IMR-90 (cell line): ENCODE results near the gene MAB21L4. TPM values are rescaled to one million over a fixed set of nuclear protein-coding genes. Genes with fewer than 3 reads are reported as not detected.

Experiments
- ATAC-seq: fragments of 200-7000 bp; cut with Tn5 transposase; 2 replicates; pipeline ENCODE4 v1.9.1; 2020; ENCODE audit warnings: low read depth, mild to moderate bottlenecking, moderate library complexity
- BruUV-seq: library from RNA; stranded (reverse); fragments of 400-500 nt; replicated peaks from 2 replicates; lab custom pipeline; 2021; lab: Mats Ljungman, UMichigan
- CTCF ChIA-PET: fragments of 300-600 bp; formaldehyde crosslinking; extraction: SDS; loops from one replicate; lab custom pipeline; 2021; ENCODE audit warnings: antibody characterized with exemption; lab: Yijun Ruan, JAX
- POLR2A ChIA-PET: fragments of 300-600 bp; sonication (Branson Sonifier 250); formaldehyde crosslinking; loops from one replicate; lab custom pipeline; 2022; ENCODE audit warnings: antibody characterized with exemption; ENCODE audit not compliant: unreplicated experiment; lab: Charles Lee
- DNase-seq: peaks from one replicate; pipeline ENCODE4 v3.0.0; 2013
- H2AFZ ChIP-seq: replicated peaks from 2 replicates; pipeline ENCODE3; 2013; ENCODE audit warnings: low read length, mild to moderate bottlenecking; ENCODE audit not compliant: poor library complexity
- H2AK5ac ChIP-seq: 2 replicates; pipeline ENCODE4 v1.6.1; 2013; ENCODE audit warnings: low read depth, low read length, inconsistent platforms
- H2AK9ac ChIP-seq: replicated peaks from 2 replicates; pipeline ENCODE3; 2013; ENCODE audit warnings: mild to moderate bottlenecking, low read depth, low read length, moderate library complexity; ENCODE audit not compliant: poor library complexity
- H2BK120ac ChIP-seq: 2 replicates; pipeline ENCODE4 v1.6.1; 2013; ENCODE audit warnings: low read depth, low read length, inconsistent platforms
- H2BK15ac ChIP-seq: 3 replicates; pipeline ENCODE4 v1.6.1; 2013; ENCODE audit warnings: low read depth, low read length, inconsistent platforms
- H2BK20ac ChIP-seq: 2 replicates; pipeline ENCODE4 v1.6.1; 2013; ENCODE audit warnings: low read depth, mild to moderate bottlenecking, inconsistent platforms, low read length, moderate library complexity
- H2BK5ac ChIP-seq: 2 replicates; pipeline ENCODE4 v1.6.1; 2013; ENCODE audit warnings: mild to moderate bottlenecking, low read depth, low read length, inconsistent platforms; ENCODE audit not compliant: poor library complexity, severe bottlenecking
- H3K14ac ChIP-seq: replicated peaks from 2 replicates; pipeline ENCODE4 v1.6.1; 2013; ENCODE audit warnings: low read depth, low read length, inconsistent platforms
- H3K18ac ChIP-seq: 2 replicates; pipeline ENCODE4 v1.6.1; 2013; ENCODE audit warnings: low read depth, low read length, control low read depth
- H3K23ac ChIP-seq: 2 replicates; pipeline ENCODE4 v1.6.1; 2013; ENCODE audit warnings: low read depth, low read length, inconsistent platforms
- H3K27ac ChIP-seq: 2 replicates; pipeline ENCODE4 v1.5.1; 2013; ENCODE audit warnings: mild to moderate bottlenecking, control low read depth, low read length; ENCODE audit not compliant: insufficient read depth
- H3K27me3 ChIP-seq: 2 replicates; pipeline ENCODE4 v1.6.1; 2013; ENCODE audit warnings: low read length; ENCODE audit not compliant: control insufficient read depth, insufficient read depth
- H3K36me3 ChIP-seq: 2 replicates; pipeline ENCODE4 v1.6.1; 2013; ENCODE audit warnings: low read length, mixed read lengths; ENCODE audit not compliant: control insufficient read depth, insufficient read depth
- H3K4ac ChIP-seq: 2 replicates; pipeline ENCODE4 v1.6.1; 2013; ENCODE audit warnings: low read depth, low read length, inconsistent platforms
- H3K4me1 ChIP-seq: 2 replicates; pipeline ENCODE4 v1.6.1; 2013; ENCODE audit warnings: low read length, mixed read lengths; ENCODE audit not compliant: control insufficient read depth, insufficient read depth
- H3K4me2 ChIP-seq: 2 replicates; pipeline ENCODE4 v1.6.1; 2013; ENCODE audit warnings: low read depth, mild to moderate bottlenecking, control low read depth, low read length, moderate library complexity
- H3K4me3 ChIP-seq: 2 replicates; pipeline ENCODE4 v1.5.1; 2013; ENCODE audit warnings: low read depth, mild to moderate bottlenecking, control low read depth, low read length, moderate library complexity; ENCODE audit not compliant: insufficient read depth
- H3K56ac ChIP-seq: 2 replicates; pipeline ENCODE4 v1.6.1; 2013; ENCODE audit warnings: low read length, inconsistent platforms; ENCODE audit not compliant: insufficient read depth; ENCODE audit errors: extremely low read depth
- H3K79me1 ChIP-seq, 2 experiments: 2 replicates each; pipeline ENCODE4 v1.6.1; 2013; ENCODE audit warnings: low read length in 2 of 2, inconsistent platforms in 1 of 2, low read depth in 1 of 2
- H3K9ac ChIP-seq: 2 replicates; pipeline ENCODE4 v1.6.1; 2013; ENCODE audit warnings: low read depth, low read length, control low read depth
- H3K9me1 ChIP-seq: 2 replicates; pipeline ENCODE4 v1.6.1; 2013; ENCODE audit warnings: low read length, inconsistent platforms; ENCODE audit not compliant: insufficient read depth
- H3K9me3 ChIP-seq: 2 replicates; pipeline ENCODE4 v1.6.1; 2013; ENCODE audit warnings: low read length; ENCODE audit not compliant: control insufficient read depth, insufficient read depth
- H4K20me1 ChIP-seq: 2 replicates; pipeline ENCODE4 v1.6.1; 2013; ENCODE audit warnings: low read length, inconsistent platforms; ENCODE audit not compliant: insufficient read depth
- H4K5ac ChIP-seq: 2 replicates; pipeline ENCODE4 v1.6.1; 2013; ENCODE audit warnings: mild to moderate bottlenecking, low read depth, low read length, control low read depth
- H4K8ac ChIP-seq, 2 experiments: 2 replicates each; pipeline ENCODE4 v1.6.1; 2013; ENCODE audit warnings: low read depth in 2 of 2, low read length in 2 of 2, control low read depth in 1 of 2, inconsistent platforms in 1 of 2
- H4K91ac ChIP-seq: 2 replicates; pipeline ENCODE4 v1.6.1; 2013; ENCODE audit warnings: low read depth, low read length, inconsistent platforms; ENCODE audit not compliant: insufficient read depth
- BHLHE40 ChIP-seq: fragments of 150-350 bp; IDR thresholded peaks from 2 replicates; pipeline ENCODE4 v1.6.1; 2016; ENCODE audit warnings: mild to moderate bottlenecking, low read depth, low read length
- CEBPB ChIP-seq: IDR thresholded peaks from 2 replicates; pipeline ENCODE4 v1.6.1; 2012; ENCODE audit warnings: low read depth, low read length, improper control_type of control experiment
- CHD1 ChIP-seq: IDR thresholded peaks from 2 replicates; pipeline ENCODE4 v1.6.1; 2012; ENCODE audit warnings: low read depth, low read length, improper control_type of control experiment
- FOS ChIP-seq: fragments of 150-350 bp; IDR thresholded peaks from 2 replicates; pipeline ENCODE4 v1.6.1; 2016; ENCODE audit warnings: low read depth, low read length
- MAFK ChIP-seq: IDR thresholded peaks from 2 replicates; pipeline ENCODE4 v1.6.1; 2012; ENCODE audit warnings: low read depth, low read length, improper control_type of control experiment
- MAZ ChIP-seq: IDR thresholded peaks from 2 replicates; pipeline ENCODE4 v1.6.1; 2012; ENCODE audit warnings: low read depth, mild to moderate bottlenecking, low read length, improper control_type of control experiment, moderate library complexity, borderline replicate concordance
- MXI1 ChIP-seq: IDR thresholded peaks from 2 replicates; pipeline ENCODE4 v1.6.1; 2012; ENCODE audit warnings: low read depth, mild to moderate bottlenecking, low read length, moderate library complexity, borderline replicate concordance
- NFE2L2 ChIP-seq: fragments of 150-350 bp; IDR thresholded peaks from 2 replicates; pipeline ENCODE4 v1.6.1; 2016; ENCODE audit warnings: low read depth, mild to moderate bottlenecking, low read length
- POLR2A ChIP-seq: IDR thresholded peaks from 2 replicates; pipeline ENCODE4 v1.6.1; 2012; ENCODE audit warnings: mild to moderate bottlenecking, low read depth, low read length
- RAD21 ChIP-seq: IDR thresholded peaks from 2 replicates; pipeline ENCODE4 v1.6.1; 2012; ENCODE audit warnings: low read length, improper control_type of control experiment
- RCOR1 ChIP-seq: IDR thresholded peaks from 2 replicates; pipeline ENCODE4 v1.6.1; 2012; ENCODE audit warnings: mild to moderate bottlenecking, low read length, improper control_type of control experiment; ENCODE audit not compliant: insufficient replicate concordance
- RFX5 ChIP-seq: IDR thresholded peaks from 2 replicates; pipeline ENCODE4 v1.8.0; 2012; ENCODE audit warnings: low read depth, mild to moderate bottlenecking, low read length, moderate library complexity
- SMC3 ChIP-seq: fragments of 150-350 bp; IDR thresholded peaks from 2 replicates; pipeline ENCODE4 v1.6.1; 2016; ENCODE audit warnings: low read depth, mild to moderate bottlenecking, antibody characterized with exemption, low read length, moderate library complexity
- WGBS, 2 experiments: methylation state at CpG; one replicate each; pipeline versions ENCODE4 v1.1.5 to v1.1.7; 2013; ENCODE audit warnings: missing lambda C conversion rate in 2 of 2; ENCODE audit not compliant: insufficient read length in 1 of 2; ENCODE audit errors: extremely low coverage in 2 of 2; 5-methylcytosine and 5-hydroxymethylcytosine counted together
- dilution Hi-C: fragments of 300-500 bp; cut with HindIII; formaldehyde crosslinking; loops from one replicate; pipeline ENCODE4 v1.14.3; 2018; ENCODE audit warnings: low sequenced_read_pairs; ENCODE audit not compliant: unreplicated experiment
- in situ Hi-C: fragments of 300-500 bp; cut with MboI; formaldehyde crosslinking; loops from 3 replicates; pipeline ENCODE4 v1.14.3; 2019; ENCODE audit warnings: low sequenced_read_pairs, inconsistent platforms, mixed read lengths
- intact Hi-C: fragments of 100-400 bp; cut with micrococcal nuclease; formaldehyde crosslinking; loops from 2 replicates; pipeline ENCODE4 v1.10.0; 2022
- polyA plus RNA-seq, 3 experiments: library from polyadenylated mRNA; depleted of rRNA; stranded (reverse); fragments of >200 nt; gene quantifications; 2 replicates each; pipeline ENCODE4 v1.2.3, GENCODE V29; 2012; ENCODE audit warnings: low replicate concordance in 1 of 3
- total RNA-seq: library from RNA; depleted of rRNA; stranded (reverse); fragments of >200 nt; gene quantifications from 2 replicates; pipeline ENCODE4 v1.2.3, GENCODE V29; 2012
- TF ChIP-seq, protein P1 (sequence below): fragments of 150-350 bp; IDR thresholded peaks from 2 replicates; pipeline ENCODE4 v1.6.1; 2016; ENCODE audit warnings: low read depth, mild to moderate bottlenecking, low read length, moderate library complexity, borderline replicate concordance
- TF ChIP-seq, protein P2 (sequence below): conservative IDR thresholded peaks from 2 replicates; pipeline ENCODE4 v1.5.1; 2012; ENCODE audit warnings: mild to moderate bottlenecking, low read depth, low read length, improper control_type of control experiment
- TF ChIP-seq, protein P3 (sequence below): fragments of 150-350 bp; IDR thresholded peaks from 2 replicates; pipeline ENCODE4 v1.6.1; 2017; ENCODE audit warnings: mild to moderate bottlenecking, antibody characterized with exemption, low read length, low read depth

Gene MAB21L4
- total and polyA plus RNA-seq, 2 of the 4 experiments (the other 2 are of a cell fraction), result not detected

DNA sequence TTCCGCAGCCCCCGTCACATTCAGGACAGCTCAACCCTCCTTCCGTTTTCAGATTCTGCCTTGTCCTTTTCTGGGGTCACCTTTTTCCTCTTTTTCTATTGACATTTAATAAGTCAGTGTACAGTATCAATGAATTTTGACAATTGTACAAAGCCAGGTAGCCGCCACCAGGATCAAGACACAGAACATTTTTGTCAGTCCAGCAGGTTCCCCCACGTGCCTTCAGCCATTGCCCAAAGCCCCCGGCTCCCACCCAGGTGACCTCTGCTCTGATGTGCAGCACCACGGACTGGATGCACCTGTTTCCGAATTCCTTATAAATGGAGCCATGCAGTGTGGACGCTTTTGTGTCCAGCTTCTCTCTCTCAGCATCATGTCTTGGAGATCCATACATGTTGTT lies 40.1 kb upstream of the MAB21L4 start:
- Histone ChIP-seq H3K23ac (no peak overlapping the region), H3K36me3 (no peaks in the 10 kb centered on the region), H3K56ac (no peak overlapping the region), H3K14ac (no peak overlapping the region), H3K27me3 (peaks cover 18% of the 10 kb centered on the region), H2AK5ac (no peak overlapping the region), H3K4me2 (no peak overlapping the region), H2AFZ (no peak overlapping the region), H2BK120ac (no peak overlapping the region), H3K79me1 (no peaks in the 10 kb centered on the region), H3K9me1 (no peaks in the 10 kb centered on the region), H4K20me1 (no peaks in the 10 kb centered on the region), H2BK20ac (no peak overlapping the region), H3K4ac (no peak overlapping the region), H2BK15ac (no peak overlapping the region), H3K4me3 (no peak overlapping the region), H3K4me1 (no peaks in the 10 kb centered on the region), H4K8ac (no peak overlapping the region), H4K91ac (no peak overlapping the region), H3K18ac (no peak overlapping the region), H4K5ac (no peak overlapping the region), H3K27ac (no peak overlapping the region), H3K9me3 (peaks cover 9% of the 10 kb centered on the region), H2AK9ac (no peak overlapping the region), H3K9ac (no peak overlapping the region), H2BK5ac (no peak overlapping the region)
- intact Hi-C loops, result no loop called here
- dilution Hi-C loops, result no loop called here
- DNase-seq, result no peak
- POLR2A ChIA-PET, result no interaction called here
- ATAC-seq, result no peak
- TF ChIP-seq RAD21 (no peak), BHLHE40 (no peak), CHD1 (no peak), MAFK (no peak), MAZ (no peak), CEBPB (no peak), POLR2A (no peak), FOS (no peak), RCOR1 (no peak), MXI1 (no peak), RFX5 (no peak), SMC3 (no peak), NFE2L2 (no peak)
- TF ChIP-seq, protein P1, sequence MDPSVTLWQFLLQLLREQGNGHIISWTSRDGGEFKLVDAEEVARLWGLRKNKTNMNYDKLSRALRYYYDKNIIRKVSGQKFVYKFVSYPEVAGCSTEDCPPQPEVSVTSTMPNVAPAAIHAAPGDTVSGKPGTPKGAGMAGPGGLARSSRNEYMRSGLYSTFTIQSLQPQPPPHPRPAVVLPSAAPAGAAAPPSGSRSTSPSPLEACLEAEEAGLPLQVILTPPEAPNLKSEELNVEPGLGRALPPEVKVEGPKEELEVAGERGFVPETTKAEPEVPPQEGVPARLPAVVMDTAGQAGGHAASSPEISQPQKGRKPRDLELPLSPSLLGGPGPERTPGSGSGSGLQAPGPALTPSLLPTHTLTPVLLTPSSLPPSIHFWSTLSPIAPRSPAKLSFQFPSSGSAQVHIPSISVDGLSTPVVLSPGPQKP, result no peak
- TF ChIP-seq, protein P2, sequence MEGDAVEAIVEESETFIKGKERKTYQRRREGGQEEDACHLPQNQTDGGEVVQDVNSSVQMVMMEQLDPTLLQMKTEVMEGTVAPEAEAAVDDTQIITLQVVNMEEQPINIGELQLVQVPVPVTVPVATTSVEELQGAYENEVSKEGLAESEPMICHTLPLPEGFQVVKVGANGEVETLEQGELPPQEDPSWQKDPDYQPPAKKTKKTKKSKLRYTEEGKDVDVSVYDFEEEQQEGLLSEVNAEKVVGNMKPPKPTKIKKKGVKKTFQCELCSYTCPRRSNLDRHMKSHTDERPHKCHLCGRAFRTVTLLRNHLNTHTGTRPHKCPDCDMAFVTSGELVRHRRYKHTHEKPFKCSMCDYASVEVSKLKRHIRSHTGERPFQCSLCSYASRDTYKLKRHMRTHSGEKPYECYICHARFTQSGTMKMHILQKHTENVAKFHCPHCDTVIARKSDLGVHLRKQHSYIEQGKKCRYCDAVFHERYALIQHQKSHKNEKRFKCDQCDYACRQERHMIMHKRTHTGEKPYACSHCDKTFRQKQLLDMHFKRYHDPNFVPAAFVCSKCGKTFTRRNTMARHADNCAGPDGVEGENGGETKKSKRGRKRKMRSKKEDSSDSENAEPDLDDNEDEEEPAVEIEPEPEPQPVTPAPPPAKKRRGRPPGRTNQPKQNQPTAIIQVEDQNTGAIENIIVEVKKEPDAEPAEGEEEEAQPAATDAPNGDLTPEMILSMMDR, result no peak
- TF ChIP-seq, protein P3, sequence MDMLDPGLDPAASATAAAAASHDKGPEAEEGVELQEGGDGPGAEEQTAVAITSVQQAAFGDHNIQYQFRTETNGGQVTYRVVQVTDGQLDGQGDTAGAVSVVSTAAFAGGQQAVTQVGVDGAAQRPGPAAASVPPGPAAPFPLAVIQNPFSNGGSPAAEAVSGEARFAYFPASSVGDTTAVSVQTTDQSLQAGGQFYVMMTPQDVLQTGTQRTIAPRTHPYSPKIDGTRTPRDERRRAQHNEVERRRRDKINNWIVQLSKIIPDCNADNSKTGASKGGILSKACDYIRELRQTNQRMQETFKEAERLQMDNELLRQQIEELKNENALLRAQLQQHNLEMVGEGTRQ, result no peak
- BruUV-seq, result no TSS peak
- in situ Hi-C loops, result no loop called here
- WGBS, 2 experiments, result 81% methylated on average over 6 of the region's 9 CpGs; no CpG with 5 or more reads in 1 of the 2 experiments
- CTCF ChIA-PET, result no interaction called here
